NCI-H146 treated with DMSO at 0.1 percent for 48 hours (cell line): ENCODE data around the gene UBR7.
"Not testable (repeated sequence)": the region's sequence is repeated elsewhere in the genome, so short reads cannot be mapped to it uniquely, and the experiment has no call there.

ENCODE experiments used
- DNase-seq: peaks from one replicate; lab custom pipeline; 2025; ENCODE audit not compliant: unreplicated experiment; lab: John Stamatoyannopoulos, UW

UBR7 gene, protein sequence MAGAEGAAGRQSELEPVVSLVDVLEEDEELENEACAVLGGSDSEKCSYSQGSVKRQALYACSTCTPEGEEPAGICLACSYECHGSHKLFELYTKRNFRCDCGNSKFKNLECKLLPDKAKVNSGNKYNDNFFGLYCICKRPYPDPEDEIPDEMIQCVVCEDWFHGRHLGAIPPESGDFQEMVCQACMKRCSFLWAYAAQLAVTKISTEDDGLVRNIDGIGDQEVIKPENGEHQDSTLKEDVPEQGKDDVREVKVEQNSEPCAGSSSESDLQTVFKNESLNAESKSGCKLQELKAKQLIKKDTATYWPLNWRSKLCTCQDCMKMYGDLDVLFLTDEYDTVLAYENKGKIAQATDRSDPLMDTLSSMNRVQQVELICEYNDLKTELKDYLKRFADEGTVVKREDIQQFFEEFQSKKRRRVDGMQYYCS

DNA sequence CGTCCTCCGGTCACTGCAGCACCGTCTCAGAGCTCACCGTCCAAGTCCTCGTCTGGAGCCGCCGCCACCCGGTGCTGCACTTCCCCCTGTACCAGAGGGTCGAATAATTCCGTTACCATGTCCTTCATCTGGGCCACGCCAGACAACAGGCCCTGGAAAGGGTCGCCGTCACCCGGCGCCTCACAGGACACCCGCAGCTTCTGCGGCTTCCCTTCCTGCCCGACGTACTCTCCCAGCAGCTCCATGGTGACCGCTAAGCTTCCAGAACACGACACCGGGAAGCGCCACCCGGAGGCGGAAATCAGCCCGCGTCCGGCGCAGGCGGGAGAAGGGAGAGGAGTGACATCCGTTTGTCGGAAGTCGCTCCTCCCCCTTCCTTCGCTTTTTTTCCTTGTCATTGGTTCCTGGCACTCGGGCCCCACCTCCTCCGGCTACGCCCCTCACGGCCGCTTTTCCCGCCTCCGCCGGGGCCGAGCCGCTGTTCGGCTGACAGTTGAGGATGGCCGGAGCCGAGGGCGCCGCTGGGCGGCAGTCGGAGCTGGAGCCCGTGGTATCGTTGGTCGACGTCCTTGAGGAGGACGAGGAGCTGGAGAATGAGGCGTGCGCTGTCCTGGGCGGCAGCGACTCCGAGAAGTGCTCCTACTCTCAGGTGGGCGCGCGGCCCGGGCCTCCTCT, at the start of gene UBR7, which contains the start of gene GON7:
UBR7 (plus strand) TSS at position 464 of the 675 bp plus-strand sequence; CDS start at position 500, 36 bp downstream.
GON7 (minus strand) TSS at position 273 of the 675 bp plus-strand sequence; CDS start at position 245, 28 bp downstream.
- DNase-seq: peak; percentile 81

DNA sequence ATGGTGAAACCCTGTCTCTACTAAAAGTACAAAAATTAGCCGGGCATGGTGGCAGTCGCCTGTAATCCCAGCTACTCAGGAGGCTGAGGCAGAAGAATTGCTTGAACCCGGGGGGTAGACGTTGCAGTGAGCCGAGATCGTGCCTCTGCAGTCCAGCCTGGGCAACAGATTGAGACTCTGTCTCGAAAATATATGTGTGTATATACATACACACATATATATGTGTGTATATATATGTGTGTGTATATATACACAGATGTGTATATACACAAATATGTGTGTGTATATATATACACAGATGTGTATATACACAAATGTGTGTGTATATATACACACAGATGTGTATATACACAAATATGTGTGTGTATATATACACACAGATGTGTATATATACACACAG, 48.7 kb upstream of the UBR7 start:
- not testable (repeated sequence) for DNase-seq

DNA sequence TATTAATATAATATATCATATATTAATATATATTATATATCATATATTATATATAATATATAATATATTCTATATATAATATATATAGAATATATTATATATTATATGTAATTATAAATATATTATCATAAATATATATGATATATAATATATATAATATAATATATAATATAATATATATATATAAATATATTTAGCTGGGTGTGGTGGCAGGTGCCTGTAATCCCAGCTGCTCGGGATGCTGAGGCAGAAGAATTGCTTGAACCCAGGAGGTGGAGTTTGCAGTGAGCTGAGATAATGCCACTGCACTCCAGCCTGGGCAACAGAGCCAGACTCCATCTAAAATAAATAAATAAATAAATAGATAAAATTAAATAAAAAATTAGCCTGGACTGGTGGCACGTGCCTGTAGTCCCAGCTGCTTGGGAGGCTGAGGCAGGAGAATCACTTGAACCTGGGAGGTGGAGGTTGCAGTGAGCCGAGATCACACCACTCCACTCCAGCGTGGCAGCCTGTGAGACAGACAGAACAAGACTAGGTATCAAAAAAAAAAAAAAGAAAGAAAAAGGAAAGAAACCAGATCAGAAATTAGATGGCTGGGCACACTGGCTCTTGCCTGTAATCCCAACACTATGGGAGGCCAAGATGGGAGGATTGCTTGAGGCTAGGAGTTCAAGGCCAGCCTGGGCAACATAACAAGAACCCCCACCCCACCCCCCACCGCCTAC, 47.3 kb upstream of the UBR7 start:
- DNase-seq: not testable (repeated sequence)

DNA sequence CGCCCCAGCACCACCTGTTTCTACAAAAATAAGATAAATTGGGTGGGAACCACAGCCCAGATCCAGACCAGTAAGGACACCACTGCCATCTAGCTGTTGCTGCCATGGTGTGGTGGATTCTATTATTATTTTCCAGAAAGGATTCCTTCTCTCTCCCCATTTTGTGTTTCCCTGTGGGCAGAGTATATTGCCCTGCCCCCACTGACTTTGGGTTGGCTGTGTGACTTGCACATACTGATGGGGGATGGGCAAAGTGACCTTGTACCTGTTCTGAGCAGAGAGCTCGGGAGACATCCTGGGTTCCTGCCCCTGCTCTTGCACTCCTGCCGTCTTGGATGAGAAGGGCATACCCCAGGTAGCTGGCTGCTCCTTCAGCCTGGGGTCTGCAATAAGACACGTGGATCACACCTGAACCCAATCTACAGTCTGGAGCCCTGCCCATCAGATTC, 46.7 kb upstream of the UBR7 start:
- no peak for DNase-seq

DNA sequence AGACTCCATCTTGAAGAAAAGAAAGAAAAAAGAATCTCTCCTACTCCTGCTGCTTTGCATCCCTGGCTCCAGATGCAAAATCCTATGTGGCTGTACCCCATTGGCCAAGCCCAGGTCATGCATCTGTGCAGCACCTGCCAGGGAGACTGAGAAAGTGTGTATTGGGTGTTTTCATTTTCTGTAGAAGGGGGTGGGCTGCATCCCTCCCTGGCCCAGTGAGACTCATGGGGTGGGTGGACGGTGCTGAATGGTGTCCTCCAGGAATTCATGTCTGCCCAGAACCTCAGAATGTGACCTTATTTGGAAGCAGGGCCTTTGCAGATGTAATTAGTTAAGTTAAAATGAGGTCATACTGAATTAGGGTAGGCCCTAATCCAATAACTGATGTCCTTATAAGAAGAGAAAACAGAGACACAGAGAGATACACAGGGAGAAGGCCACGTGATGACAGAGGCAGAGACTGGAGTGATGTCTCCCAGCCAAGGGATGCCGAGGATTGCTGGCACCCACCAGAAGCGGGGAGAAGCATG, 45.6 kb upstream of the UBR7 start:
- no peak for DNase-seq

DNA sequence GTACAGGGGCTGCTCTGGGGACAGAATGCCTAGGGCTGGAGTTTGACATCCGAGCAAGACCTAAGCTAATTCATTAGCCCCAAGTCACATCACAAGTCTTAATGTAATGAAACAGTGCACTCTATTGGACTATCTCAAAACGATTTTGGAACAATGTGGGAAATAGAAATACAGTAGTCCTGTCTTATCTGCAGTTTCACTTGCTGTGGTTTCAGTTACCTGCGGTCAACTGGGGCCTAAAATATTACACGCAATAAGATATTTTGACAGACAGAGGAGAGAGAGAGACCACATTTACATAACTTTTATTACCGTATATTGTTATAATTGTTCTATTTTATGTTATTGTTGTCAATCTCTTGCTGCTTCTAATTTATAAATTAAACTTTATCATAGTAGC, 43.5 kb upstream of the UBR7 start:
- DNase-seq: no peak

DNA sequence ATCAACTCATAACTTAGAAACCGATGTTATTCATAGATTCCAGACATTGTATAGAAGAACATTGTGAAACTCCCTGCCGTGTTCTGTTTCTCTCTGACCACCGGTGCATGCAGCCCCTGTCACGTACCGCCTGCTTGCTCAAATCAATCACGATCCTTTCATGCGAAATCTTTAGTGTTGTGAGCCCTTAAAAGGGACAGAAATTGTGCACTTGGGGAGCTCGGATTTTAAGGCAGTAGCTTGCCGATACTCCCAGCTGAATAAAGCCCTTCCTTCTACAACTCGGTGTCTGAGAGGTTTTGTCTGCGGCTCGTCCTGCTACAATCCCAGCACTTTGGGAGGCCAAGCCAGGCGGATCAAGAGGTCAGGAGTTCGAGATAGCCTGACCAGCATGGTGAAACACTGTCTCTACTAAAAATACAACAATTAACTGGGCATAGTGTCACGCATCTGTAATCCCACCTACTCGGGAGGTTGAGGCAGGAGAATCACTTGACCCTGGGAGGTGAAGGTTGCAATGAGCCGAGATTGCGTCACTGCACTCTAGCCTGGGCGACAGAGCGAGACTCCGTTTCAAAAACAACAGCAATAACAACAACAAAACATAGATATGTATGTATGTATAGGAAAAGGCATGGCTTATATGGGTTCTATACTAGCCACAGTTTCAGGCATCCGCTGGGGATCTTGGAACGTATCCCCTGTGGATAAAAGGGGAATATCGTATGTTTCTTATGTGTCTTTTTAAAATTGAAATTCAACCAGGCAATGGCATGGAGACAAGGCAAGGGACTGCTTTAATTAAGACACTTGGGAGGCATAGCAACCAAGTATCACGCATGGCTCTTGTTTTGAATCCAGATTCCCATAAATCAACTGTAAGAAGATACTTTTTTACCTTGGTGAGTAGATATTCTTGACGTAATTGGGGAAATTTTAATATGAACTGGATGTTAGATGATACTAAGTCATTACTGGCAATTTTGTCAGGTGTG, 41.5 kb upstream of the UBR7 start:
- DNase-seq: not testable (repeated sequence)

DNA sequence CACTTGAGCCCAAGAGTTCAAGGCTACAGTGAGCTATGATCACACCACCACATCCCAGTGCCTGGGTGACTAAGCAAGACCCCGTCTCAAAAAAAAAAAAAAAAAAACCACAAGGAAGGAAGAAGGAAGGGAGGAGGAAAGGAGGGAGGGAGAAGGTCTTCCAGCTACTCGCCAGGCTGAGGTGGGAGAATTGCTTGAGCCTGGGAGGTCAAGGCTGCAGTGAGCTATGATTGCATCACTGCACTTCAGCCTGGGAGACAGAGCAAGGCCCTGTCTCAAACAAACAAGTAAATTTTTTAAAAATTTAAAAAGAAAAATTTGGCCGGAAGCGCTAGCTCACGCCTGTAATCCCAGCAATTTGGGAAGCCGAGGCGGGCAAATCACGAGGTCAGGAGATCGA, 38.4 kb upstream of the UBR7 start:
- not testable (repeated sequence) for DNase-seq

DNA sequence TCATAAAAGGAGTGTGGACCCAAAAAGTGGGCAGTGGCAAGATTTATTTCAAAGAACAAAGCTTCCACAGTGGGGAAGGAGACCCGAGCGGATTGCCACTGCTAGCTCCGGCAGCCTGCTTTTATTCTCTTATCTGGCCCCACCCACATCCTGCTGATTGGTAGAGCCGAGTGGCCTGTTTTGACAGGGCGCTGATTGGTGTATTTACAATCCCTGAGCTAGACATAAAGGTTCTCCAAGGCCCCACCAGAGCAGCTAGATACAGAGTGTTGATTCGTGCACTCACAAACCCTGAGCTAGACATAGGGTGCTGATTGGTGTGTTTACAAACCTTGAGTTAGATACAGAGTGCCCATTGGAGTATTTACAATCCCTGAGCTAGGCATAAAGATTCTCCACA, 37.4 kb upstream of the UBR7 start:
- DNase-seq: not testable (repeated sequence)

DNA sequence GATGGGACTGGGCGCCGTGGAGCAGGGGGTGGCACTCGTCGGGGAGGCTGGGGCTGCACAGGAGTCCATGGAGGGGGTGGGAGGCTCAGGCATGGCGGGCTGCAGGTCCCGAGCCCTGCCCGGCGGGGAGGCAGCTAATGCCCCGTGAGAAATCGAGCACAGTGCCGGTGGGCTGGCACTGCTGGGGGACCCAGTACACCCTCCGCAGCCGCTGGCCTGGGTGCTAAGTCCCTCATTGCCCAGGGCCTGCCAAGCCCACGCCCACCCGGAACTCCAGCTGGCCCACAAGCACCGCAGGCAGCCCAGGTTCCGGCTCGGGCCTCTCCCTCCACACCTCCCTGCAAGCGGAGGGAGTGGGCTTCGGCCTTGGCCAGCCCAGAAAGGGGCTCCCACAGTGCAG, 36.9 kb upstream of the UBR7 start:
- DNase-seq: not testable (repeated sequence)

DNA sequence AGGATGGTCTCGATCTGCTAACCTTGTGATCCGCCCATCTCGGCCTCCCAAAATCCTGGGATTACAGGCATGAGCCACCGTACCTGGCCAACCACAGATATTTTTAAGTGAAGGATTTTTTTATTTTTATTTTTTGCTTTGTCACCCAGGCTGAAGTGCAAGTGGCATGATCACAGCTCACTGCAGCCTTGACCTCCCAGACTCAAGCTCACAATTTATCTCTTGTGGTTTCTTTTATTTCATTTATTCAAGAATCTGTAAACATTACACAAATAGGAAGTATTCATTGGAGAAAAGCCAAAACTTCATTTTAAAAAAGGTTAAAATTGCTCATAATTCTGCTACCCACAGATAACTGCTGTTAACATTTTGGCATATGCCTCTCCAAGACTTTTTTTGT, 35.7 kb upstream of the UBR7 start:
- no peak for DNase-seq

DNA sequence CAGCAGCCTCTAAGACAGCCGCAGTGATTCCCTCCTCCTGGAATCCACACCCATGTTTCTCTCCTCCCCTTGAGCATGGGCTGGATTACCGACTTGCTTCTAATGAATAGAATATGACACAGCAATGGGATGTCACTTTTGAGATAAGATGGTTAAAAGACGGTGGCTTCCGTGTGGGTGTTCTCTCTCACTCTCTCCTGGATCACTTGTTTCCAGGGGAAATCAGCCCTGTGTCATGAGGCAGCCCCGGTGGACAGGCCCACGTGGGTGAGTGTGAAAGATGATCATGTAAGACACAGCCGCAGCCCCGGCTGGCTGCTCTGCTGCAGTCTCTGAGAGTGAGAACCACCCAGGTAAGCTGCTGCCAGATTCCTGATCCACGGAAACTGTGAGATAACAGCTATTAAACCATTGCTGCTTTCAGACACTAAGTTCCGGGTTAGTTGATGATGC, 33.1 kb upstream of the UBR7 start:
- no peak for DNase-seq

DNA sequence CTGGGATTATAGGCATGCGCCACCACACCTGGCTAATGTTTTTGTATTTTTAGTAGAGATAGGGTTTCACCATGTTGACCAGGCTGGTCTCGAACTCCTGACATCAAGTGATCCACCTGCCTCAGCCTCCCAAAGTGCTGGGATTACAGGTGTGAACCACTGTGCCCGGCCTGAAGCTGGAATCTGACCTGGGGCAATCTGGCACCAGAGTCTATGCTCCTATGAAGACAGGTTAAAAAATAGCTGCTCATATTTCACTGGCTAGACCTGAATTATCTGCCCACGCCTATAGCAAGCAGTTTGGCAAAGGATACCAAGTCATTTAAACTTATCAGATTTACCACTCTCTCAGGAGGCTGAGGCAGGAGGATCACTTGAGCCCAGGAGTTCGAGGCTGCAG, 32.3 kb upstream of the UBR7 start:
- not testable (repeated sequence) for DNase-seq

DNA sequence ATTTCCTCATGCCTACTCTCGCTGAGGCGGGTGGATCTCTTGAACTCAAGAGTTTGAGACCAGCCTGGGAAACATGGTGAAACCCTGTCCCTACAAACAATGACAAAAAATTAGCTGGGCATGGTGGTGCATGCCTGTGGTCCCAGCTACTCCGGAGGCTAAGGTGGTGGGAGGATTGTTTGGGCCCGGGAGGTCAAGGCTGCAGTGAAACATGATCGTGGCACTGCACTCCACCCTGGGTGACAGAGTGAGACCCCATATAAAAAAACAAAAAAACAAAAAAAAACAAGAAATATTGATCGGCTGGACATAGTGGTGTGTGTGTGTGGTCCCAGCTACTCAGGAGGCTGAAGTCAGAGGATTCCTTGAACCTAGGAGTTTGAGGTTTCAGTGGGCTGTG, 31.6 kb upstream of the UBR7 start:
- DNase-seq: no peak

DNA sequence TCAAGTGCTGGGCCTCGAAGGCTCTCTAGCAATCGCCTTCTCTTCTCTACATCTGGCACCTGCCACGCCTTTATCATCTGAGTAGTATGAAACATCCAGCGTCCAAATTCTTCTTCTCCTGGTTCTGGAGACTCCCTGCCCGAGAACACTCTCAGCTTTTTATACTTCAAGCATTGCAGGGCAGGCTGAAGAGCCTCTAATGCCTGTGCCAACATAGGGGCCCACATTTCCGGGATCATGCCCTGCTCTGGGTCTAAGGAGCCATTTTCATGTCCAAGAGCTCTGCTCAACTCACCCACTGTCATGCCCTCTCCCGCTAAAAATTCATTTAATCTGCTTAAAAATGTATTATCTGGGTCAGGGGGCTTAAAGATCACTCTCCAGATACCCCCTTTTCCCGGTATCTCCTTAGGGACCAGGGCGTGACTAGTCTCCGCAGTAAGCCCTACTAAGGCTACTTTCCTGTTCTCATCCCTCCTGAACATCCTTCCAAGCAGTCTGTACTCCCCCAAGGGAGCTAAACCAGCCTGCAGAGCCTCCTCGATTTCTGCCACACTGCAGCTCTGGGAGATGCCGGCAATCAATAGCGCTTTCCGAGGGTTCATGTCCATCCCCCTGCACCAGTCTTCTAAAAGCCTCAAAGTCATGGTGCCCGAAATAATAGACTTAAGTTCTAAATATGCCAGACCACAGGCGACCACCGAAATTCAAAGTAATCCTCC, 23.3 kb upstream of the UBR7 start:
- DNase-seq: no peak

DNA sequence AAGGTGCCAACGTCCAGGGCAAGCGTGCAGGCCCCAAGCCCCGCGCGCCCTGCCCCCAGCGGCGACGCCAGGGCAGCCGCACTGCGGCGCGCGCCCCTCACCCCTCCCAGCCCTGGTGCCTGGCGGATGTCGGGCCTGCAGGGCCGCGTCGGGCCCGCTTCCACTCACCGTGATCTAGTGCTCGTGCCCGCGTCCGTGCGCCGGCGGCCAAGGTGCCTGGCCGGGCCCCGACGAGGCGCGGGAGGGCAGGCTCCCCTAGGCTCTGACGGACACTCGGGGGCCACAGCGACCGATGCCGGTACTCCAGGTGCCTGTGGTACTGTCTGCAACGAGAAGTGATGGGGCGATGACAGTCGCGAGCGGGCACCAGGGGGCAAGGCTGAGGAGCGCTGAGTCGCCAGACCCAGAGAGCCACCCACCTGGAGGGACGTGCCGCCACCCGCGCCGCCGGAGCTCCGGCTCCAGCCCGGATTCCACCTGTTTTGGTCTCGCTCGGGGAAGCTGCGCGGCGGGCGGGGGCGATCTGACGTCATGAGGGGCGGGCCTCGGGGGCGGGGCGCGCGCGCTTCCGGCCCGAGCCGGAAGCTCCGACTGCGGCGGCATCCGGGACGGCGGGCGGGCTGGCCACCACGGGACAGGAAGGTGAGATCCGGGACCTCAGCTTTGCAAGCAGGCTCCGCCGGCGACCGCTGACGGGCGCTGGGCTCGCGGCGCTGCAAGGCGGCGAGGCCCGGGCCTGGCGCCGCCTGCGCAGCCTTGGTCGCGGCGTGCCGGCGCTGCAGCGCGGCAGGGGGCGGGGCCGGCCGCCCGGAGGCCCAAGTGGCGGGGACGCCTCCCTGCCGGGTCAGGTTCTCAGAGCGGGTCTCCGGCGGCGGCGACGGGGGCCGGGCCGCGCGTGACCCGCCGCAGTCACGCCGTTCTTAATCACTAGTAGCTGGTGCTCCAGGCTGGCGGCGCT, 22.4 kb upstream of the UBR7 start, which contains the start of the genes LYSET and MOAP1:
LYSET (plus strand) TSS at position 927 of the 958 bp plus-strand sequence. CDS start 89 bp downstream, outside the sequence.
MOAP1 (minus strand) TSS at position 507 of the 958 bp plus-strand sequence. CDS start 655 bp downstream, outside the sequence.
- peak; percentile 32 for DNase-seq

DNA sequence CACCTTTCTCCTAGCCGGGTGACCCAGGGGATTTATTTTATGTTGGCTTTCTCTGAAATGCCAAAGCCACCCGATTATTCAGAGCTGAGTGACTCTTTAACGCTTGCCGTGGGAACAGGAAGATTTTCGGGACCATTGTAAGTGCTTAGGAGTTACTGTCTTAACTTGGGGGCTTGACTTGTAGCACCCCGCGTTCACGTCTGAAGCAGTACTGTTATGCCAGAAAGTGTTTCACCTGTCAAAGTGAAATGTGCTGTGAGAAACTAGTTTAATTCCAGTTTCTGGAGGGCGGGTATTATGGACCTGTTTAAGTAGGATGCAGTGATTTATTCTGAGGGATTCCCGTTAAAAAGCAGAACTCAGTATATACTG, 21.7 kb upstream of the UBR7 start:
- DNase-seq: no peak

DNA sequence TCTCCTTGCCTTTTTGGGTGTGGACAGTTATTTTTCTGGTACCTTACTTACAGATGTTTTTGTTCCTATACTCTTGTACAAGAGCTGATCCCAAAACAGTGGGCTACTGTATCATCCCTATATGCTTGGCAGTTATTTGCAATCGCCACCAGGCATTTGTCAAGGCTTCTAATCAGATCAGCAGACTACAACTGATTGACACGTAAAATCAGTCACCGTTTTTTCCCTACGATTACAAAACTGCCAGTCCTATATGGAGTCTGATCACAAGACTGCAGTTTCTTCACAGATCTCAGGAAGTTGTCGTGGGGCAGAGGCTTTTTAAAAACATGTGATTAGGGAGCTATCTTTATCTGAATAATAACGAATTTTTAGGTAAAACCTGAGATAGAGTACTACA, 20.6 kb upstream of the UBR7 start:
- no peak for DNase-seq
